ENCODE results near the gene PLEKHA5. TPM values are rescaled to one million over a fixed set of nuclear protein-coding genes. Genes with fewer than 3 reads are reported as not detected.

Gene PLEKHA5
- polyA plus RNA-seq, 1 of the 3 experiments (the other 2 are of a cell fraction), result 7.1 TPM

DNA sequence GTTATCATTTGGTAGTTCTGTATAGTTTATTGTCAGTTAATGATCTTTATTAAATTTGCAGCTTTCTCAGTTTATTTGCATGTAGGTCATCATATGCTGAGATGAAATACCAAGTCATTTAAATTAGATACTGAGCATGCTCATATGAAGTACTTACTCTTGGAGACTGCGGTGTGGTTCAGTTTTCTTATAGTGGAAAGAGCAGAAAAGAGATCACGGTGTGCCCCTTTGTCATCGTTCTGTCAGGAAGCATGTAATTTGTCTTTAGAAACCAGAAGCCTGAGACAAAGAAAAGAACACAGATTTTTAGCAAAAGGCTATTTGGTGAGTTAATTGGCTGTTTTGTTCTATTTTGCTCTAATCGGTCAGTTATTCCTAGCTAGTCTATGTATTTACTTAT is 75.6 kb downstream of the PLEKHA5 start:
- WGBS (ENCODE audit: low lambda C conversion rate), result 95% methylated on average over 4 of the region's 4 CpGs
- Histone ChIP-seq H4K20me1 (ENCODE audit: insufficient read depth) (no peaks in the 10 kb centered on the region), H3K4me3 (ENCODE audit: low read depth in 2 of 2, low read length in 1 of 2) (no peak overlapping the region), H3K9ac (no peak overlapping the region), H3K27ac (ENCODE audit: low read depth in 2 of 2, low read length in 1 of 2) (no peak overlapping the region), H3K9me2 (no peaks in the 10 kb centered on the region), H3K27me3 (ENCODE audit: insufficient read depth) (no peaks in the 10 kb centered on the region), H3K79me2 (ENCODE audit: insufficient read depth) (no peaks in the 10 kb centered on the region), H3K4me1 (ENCODE audit: control insufficient read depth in 1 of 2, insufficient read depth in 2 of 2, low read depth in 1 of 2, low read length in 1 of 2) (no peaks in the 10 kb centered on the region), H3F3A (replicated peaks; ENCODE audit: insufficient read depth) (no peaks in the 10 kb centered on the region), H2AFZ (ENCODE audit: low read depth) (no peak overlapping the region), H3K9me3 (no peaks in the 10 kb centered on the region; the same call in 1 of the 2 replicates), H3K36me3 (replicated peaks in 1 of 2; ENCODE audit: control insufficient read depth in 1 of 2, insufficient read depth in 2 of 2, low read length in 1 of 2) (peaks cover 0 to 4% of the 10 kb centered on the region in 2 experiments), H3K4me2 (no peak overlapping the region)
- no peak for DNase-seq
- CTCF ChIA-PET, result no interaction called here
- TF ChIP-seq POLR2AphosphoS5 (IDR thresholded peaks at IDR 0.05; ENCODE audit: low read depth, low read length) (no peak), SMC3 (IDR thresholded peaks at IDR 0.05; ENCODE audit: low read depth, low read length) (no peak), RFX5 (IDR thresholded peaks at IDR 0.05; ENCODE audit: low read length) (no peak)
- TF ChIP-seq, protein P1, sequence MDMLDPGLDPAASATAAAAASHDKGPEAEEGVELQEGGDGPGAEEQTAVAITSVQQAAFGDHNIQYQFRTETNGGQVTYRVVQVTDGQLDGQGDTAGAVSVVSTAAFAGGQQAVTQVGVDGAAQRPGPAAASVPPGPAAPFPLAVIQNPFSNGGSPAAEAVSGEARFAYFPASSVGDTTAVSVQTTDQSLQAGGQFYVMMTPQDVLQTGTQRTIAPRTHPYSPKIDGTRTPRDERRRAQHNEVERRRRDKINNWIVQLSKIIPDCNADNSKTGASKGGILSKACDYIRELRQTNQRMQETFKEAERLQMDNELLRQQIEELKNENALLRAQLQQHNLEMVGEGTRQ (IDR thresholded peaks at IDR 0.05; ENCODE audit: borderline replicate concordance, low read depth, low read length), result no peak
- TF ChIP-seq, protein P2, sequence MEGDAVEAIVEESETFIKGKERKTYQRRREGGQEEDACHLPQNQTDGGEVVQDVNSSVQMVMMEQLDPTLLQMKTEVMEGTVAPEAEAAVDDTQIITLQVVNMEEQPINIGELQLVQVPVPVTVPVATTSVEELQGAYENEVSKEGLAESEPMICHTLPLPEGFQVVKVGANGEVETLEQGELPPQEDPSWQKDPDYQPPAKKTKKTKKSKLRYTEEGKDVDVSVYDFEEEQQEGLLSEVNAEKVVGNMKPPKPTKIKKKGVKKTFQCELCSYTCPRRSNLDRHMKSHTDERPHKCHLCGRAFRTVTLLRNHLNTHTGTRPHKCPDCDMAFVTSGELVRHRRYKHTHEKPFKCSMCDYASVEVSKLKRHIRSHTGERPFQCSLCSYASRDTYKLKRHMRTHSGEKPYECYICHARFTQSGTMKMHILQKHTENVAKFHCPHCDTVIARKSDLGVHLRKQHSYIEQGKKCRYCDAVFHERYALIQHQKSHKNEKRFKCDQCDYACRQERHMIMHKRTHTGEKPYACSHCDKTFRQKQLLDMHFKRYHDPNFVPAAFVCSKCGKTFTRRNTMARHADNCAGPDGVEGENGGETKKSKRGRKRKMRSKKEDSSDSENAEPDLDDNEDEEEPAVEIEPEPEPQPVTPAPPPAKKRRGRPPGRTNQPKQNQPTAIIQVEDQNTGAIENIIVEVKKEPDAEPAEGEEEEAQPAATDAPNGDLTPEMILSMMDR (IDR thresholded peaks at IDR 0.05), result no peak
- POLR2A ChIA-PET, result no interaction called here

DNA sequence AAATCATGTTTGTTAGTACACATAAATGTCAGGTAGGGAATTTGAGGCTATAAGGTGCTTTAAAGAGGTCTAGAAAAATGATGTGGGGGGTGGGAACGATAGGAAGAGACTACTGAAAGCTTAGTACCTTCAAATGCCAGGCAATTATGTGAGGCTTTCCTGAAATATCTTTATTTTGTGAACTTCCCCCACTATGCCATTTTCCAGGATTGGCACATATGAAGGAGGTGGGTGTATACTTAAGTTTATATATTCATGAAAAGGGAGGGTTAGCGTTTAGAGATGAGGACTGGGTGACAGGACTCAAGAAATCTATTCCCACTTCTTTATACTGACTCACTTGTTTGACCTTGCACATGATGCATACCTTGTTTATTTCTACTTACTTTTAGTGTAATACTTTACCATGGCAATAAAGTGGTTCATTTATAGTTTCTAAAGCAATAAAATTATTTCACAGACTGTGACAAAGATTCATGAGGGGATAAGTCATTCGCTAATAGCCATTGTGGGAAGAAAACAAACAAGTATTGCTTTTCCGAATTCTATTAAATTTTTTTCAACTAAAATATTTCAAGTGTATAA is 77.1 kb downstream of the PLEKHA5 start:
- no peak overlapping the region for H3K9ac ChIP-seq
- TF ChIP-seq TCF12 (IDR thresholded peaks at IDR 0.05) (no peak), EP300 (IDR thresholded peaks at IDR 0.05; ENCODE audit: borderline replicate concordance in 1 of 2, low read depth in 1 of 2, low read length in 1 of 2) (no peak), CHD2 (IDR thresholded peaks at IDR 0.05; ENCODE audit: low read length, partially characterized antibody) (no peak), RAD21 (IDR thresholded peaks at IDR 0.05; ENCODE audit: low read length) (no peak), TEAD4 (IDR thresholded peaks at IDR 0.05; ENCODE audit: borderline replicate concordance, insufficient read depth) (no peak), SIN3A (IDR thresholded peaks at IDR 0.05; ENCODE audit: borderline replicate concordance, low read depth, low read length) (no peak), TAF1 (IDR thresholded peaks at IDR 0.05; ENCODE audit: borderline replicate concordance, low read depth, low read length) (no peak), RCOR1 (IDR thresholded peaks at IDR 0.05; ENCODE audit: low read length) (no peak), GABPA (IDR thresholded peaks at IDR 0.05; ENCODE audit: low read depth) (no peak)
- TF ChIP-seq, protein P3, sequence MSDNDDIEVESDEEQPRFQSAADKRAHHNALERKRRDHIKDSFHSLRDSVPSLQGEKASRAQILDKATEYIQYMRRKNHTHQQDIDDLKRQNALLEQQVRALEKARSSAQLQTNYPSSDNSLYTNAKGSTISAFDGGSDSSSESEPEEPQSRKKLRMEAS (IDR thresholded peaks at IDR 0.05; ENCODE audit: low read depth), result no peak
- TF ChIP-seq, protein P4, sequence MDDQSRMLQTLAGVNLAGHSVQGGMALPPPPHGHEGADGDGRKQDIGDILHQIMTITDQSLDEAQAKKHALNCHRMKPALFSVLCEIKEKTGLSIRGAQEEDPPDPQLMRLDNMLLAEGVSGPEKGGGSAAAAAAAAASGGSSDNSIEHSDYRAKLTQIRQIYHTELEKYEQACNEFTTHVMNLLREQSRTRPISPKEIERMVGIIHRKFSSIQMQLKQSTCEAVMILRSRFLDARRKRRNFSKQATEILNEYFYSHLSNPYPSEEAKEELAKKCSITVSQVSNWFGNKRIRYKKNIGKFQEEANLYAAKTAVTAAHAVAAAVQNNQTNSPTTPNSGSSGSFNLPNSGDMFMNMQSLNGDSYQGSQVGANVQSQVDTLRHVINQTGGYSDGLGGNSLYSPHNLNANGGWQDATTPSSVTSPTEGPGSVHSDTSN (IDR thresholded peaks at IDR 0.05), result no peak
- TF ChIP-seq, protein P5, sequence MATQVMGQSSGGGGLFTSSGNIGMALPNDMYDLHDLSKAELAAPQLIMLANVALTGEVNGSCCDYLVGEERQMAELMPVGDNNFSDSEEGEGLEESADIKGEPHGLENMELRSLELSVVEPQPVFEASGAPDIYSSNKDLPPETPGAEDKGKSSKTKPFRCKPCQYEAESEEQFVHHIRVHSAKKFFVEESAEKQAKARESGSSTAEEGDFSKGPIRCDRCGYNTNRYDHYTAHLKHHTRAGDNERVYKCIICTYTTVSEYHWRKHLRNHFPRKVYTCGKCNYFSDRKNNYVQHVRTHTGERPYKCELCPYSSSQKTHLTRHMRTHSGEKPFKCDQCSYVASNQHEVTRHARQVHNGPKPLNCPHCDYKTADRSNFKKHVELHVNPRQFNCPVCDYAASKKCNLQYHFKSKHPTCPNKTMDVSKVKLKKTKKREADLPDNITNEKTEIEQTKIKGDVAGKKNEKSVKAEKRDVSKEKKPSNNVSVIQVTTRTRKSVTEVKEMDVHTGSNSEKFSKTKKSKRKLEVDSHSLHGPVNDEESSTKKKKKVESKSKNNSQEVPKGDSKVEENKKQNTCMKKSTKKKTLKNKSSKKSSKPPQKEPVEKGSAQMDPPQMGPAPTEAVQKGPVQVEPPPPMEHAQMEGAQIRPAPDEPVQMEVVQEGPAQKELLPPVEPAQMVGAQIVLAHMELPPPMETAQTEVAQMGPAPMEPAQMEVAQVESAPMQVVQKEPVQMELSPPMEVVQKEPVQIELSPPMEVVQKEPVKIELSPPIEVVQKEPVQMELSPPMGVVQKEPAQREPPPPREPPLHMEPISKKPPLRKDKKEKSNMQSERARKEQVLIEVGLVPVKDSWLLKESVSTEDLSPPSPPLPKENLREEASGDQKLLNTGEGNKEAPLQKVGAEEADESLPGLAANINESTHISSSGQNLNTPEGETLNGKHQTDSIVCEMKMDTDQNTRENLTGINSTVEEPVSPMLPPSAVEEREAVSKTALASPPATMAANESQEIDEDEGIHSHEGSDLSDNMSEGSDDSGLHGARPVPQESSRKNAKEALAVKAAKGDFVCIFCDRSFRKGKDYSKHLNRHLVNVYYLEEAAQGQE (IDR thresholded peaks at IDR 0.05; ENCODE audit: low read depth, low read length), result no peak
- TF ChIP-seq, protein P2 (IDR thresholded peaks at IDR 0.05), result no peak
- 96% methylated on average over 4 of the region's 4 CpGs for WGBS (ENCODE audit: low lambda C conversion rate)
- POLR2A ChIA-PET, result no interaction called here
- H3K27me3 ChIP-seq (ENCODE audit: insufficient read depth), result no peaks in the 10 kb centered on the region
- H3K4me3 ChIP-seq (ENCODE audit: low read depth in 2 of 2, low read length in 1 of 2), result no peak overlapping the region
- peaks cover 0 to 4% of the 10 kb centered on the region in 2 experiments for H3K36me3 ChIP-seq (replicated peaks in 1 of 2; ENCODE audit: control insufficient read depth in 1 of 2, insufficient read depth in 2 of 2, low read length in 1 of 2)
- no peak overlapping the region for H3K27ac ChIP-seq (ENCODE audit: low read depth in 2 of 2, low read length in 1 of 2)
- no peaks in the 10 kb centered on the region for H3F3A ChIP-seq (replicated peaks; ENCODE audit: insufficient read depth)
- no peaks in the 10 kb centered on the region for H3K4me1 ChIP-seq (ENCODE audit: control insufficient read depth in 1 of 2, insufficient read depth in 2 of 2, low read depth in 1 of 2, low read length in 1 of 2)
- no peaks in the 10 kb centered on the region for H4K20me1 ChIP-seq (ENCODE audit: insufficient read depth)
- no peak for DNase-seq
- H3K4me2 ChIP-seq, result no peak overlapping the region
- H3K79me2 ChIP-seq (ENCODE audit: insufficient read depth), result no peaks in the 10 kb centered on the region
- H2AFZ ChIP-seq (ENCODE audit: low read depth), result no peak overlapping the region
- H3K9me2 ChIP-seq, result no peaks in the 10 kb centered on the region
- CTCF ChIA-PET, result no interaction called here
- H3K9me3 ChIP-seq, result no peaks in the 10 kb centered on the region; the same call in 1 of the 2 replicates
